ENCODE measurements around the gene RHEB.
"Not testable (repeated sequence)": the region's sequence is repeated elsewhere in the genome, so short reads cannot be mapped to it uniquely, and the experiment has no call there.

RHEB gene, protein sequence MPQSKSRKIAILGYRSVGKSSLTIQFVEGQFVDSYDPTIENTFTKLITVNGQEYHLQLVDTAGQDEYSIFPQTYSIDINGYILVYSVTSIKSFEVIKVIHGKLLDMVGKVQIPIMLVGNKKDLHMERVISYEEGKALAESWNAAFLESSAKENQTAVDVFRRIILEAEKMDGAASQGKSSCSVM

GRCh38 chr7:151519765-151520418 lies at the start of gene RHEB:
TSS of gene RHEB (minus strand) at chr7:151519895. CDS start at chr7:151519511, 384 bp downstream.
- peak; percentile 98 for DNase-seq (ENCODE audit: low spot score)

DNA sequence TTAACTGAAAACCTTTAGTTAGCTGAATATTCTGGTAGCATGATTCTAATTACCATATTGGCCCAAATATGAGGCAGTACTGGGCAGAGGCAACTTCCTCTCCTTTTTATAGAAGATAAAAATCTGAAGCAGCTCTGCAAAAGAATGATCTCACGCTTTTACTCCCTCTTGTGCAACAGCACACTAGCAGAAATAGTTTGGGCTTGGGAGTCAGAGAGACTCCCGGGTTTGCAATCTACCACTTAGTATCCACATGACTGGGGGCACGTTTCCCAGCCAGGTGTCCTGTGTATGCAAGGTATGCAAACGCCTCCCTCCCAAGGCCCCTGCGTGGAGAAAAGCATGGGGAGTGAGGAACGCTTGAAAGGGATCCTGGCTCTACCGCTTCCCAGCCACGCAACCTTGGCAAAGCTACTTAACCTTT lies 47.2 kb upstream of the RHEB start:
- DNase-seq (ENCODE audit: low spot score): no peak

- no peak for DNase-seq (ENCODE audit: low spot score)
Measured at GRCh38 chr7:151565541-151565940, 45.8 kb upstream of the RHEB start.

DNA sequence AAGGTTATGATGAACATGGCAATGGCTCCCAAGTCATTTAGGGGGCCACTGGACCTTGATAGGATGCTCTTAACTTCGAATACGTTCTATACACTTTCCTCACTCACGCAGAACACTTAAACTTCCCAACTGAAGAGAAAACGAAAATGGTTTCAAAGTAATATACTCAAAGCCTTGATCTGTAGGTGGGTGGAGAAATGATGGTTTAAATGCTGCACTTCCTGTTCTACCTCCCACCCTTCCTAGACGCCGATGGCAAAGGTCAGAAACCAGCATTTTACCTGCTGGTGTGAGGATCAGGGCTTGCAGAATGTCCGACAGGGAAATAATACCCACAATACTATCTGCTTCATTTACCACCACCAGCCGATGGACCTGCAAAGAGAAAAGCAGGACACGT lies 40.5 kb upstream of the RHEB start:
- no peak for DNase-seq (ENCODE audit: low spot score)

- DNase-seq (ENCODE audit: low spot score): no peak
Measured at GRCh38 chr7:151559557-151560183, 40.0 kb upstream of the RHEB start.

GRCh38 chr7:151558575-151558974 lies 38.9 kb upstream of the RHEB start:
- DNase-seq (ENCODE audit: low spot score): no peak

DNA sequence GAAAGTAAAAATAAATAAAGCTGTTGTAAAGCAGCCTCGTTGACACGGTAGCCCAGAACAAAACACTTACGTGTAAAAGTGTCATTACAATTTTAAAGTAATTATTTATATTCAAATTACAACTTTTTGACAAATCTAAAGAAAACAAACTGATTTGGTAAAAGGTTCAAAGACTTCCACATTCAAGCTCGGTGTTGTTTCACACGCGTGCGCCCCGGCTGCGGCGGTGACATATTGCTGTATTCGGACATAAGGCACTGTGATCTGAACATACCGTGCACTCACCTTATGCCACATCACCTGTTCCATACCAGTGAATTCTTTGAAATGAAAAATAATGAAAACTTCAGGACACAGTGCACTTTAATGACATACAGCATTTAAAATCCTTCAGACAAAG lies 36.9 kb upstream of the RHEB start:
- DNase-seq (ENCODE audit: low spot score): no peak

DNA sequence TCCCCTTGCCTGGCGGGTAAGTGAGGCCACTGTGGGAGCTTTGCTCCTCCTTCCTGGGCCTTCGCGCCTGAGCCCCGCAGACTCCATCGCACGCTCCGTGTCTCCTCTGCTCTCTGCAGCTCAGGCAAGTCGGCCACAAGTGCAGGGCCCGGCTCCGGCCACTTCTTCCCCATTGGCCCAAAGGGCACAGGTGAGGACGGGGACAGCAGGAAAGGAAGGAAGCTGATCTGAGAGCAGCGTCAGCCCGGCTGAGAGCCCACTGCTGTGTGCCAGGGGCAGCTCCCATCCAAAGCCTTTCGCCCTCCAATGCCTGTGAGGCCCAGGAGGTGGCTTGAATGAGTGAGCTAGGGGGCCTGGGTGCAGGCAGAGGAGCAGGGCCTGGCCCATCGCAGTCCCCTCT lies 33.7 kb upstream of the RHEB start:
- DNase-seq (ENCODE audit: low spot score): no peak

- no peak for DNase-seq (ENCODE audit: low spot score)
Measured at GRCh38 chr7:151552352-151553028, 32.8 kb upstream of the RHEB start.

- no peak for DNase-seq (ENCODE audit: low spot score)
Measured at GRCh38 chr7:151551820-151552219, 32.1 kb upstream of the RHEB start.

DNA sequence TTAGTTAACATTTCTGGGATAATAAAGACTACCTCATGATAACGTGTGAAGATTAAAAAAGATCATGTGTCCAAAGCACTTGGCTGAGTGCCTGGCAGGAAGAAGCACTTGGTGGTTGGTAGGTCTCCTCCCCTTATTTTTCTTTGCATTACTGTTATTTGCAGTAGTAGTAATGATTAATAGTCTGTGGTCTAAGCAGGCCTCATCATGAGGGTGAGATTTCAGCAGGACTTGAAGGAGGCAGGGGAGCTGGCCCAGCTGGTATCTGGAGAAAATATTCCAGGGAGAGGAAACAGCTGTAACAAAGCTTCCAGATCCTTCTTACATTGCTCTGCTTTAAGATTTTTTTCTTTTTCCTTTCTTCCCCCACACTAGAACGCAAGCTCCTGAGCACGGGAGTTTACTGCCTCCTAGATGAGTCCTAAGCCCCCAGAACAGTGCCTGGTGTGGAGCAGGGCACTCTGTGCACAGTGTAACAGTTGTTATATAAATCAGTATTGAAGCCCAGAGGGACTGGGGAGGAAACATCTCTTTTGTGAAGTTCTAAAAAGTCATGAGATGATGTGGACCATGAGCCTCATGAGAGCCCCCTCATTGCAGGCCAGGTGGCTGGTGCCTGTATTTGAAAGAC lies 31.1 kb upstream of the RHEB start:
- DNase-seq (ENCODE audit: low spot score): no peak

GRCh38 chr7:151549644-151550043 lies 29.9 kb upstream of the RHEB start:
- no peak for DNase-seq (ENCODE audit: low spot score)

GRCh38 chr7:151549083-151549482 lies 29.4 kb upstream of the RHEB start:
- no peak for DNase-seq (ENCODE audit: low spot score)

DNA sequence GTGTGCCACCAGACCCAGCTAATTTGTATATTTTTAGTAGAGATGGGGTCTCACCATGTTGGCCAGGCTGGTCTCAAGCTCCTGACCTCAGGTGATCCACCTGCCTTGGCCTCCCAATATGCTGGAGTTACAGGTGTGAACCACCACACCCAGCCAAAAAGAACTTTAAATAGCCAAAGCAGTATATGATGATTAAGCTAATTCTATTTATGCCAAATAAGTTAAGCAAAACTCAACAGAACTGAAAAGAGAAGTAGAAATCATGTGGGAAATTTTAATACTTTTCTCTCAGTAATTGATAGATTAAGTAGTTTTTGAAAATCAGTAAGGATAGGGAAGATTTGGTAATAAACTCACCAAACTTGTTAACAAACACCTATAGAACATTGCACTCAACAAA lies 24.5 kb upstream of the RHEB start:
- DNase-seq (ENCODE audit: low spot score): no peak

GRCh38 chr7:151542606-151543130 lies 23.0 kb upstream of the RHEB start:
- no peak for DNase-seq (ENCODE audit: low spot score)

DNA sequence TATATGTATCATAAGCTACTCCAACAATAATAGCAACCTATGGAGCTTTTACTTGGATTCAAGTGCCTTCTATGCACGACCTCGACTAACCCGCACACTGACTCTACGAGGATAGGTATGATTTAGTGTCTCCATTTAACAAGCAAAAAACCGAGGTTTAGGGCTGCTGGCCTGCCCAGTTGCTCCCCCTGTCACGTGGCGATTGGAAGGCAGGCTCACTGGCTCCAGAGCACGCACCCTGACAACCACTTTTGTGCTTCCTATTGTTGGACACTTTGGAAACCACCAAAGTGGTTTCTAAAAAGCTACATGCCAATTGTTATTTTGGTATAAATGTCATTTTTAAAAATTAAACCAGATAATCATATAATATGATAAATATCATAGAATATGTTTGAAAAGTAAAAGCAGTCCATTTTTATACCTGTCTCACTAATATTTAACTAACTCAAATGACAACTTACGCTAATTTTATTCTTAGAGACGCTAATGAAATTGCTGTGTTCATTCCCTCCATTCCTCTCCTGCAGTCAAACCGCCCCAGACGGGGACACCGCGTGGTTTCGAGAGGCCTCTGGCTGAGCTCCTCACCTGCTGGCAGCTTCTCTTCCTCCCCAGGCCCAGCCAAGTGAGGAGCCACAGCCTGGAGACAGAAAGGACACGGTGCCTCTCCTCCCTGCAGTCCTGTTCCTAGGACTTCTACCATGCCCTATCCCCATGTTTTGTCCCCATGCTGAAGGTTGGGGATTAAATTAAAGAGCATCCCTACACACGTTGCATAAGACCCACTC lies 22.2 kb upstream of the RHEB start:
- DNase-seq (ENCODE audit: low spot score): no peak

GRCh38 chr7:151540146-151540545 lies 20.5 kb upstream of the RHEB start:
- no peak for DNase-seq (ENCODE audit: low spot score)

GRCh38 chr7:151539088-151539671 lies 19.5 kb upstream of the RHEB start:
- peak; percentile 82 for DNase-seq (ENCODE audit: low spot score)

DNA sequence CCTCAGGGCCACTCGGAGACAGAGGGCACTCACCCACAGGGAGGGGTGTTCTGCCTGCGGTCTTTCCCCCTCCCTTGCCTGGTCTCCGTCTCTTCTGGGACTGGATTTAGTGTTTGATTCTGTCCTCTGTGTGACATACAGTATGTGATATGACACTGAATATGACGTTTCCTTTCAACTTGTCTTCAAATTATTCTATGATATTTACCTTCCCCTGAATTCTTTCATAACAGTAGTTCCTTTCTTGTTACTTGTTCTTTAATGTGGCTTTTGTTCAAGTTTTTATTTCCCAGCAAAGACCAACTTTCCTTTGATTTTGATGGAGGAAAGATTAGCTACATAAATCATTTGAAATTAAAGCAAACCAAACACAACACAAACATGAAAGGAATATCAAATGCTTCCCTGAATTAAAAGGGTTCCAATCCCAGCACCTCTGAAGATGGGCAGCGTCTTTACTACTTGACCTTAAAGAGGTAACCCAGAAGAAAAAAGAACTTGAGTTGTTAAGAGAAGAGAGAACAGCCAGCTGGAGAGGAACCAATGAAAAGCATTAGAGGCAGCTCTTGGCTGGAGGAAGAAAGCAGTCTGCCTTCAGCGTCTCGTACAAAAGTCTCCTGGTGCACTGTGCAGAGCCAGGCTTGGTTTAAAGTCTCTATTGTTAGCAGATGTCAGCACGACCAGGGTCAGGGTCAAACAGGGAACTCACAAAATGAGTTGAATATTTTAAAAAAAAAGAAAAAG lies 18.3 kb upstream of the RHEB start:
- peak; percentile 75 for DNase-seq (ENCODE audit: low spot score)

DNA sequence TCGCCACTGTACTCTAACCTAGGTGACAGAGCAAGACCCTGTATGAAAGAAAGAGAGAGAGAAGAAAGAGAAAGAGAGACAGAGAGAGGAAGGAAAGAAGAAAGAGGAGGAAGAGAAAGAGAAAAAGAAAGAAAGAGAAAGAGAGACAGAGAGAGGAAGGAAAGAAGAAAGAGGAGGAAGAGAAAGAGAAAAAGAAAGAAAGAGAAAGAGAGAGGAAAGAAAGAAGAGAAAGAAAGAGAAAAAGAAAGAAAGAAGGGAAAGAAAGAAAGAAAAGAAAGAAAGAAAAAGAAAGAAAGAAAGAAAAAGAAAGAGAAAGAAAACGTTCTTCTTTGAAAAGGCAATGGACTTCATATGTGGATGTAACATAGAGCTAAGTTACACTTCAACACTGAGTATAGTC lies 16.5 kb upstream of the RHEB start:
- not testable (repeated sequence) for DNase-seq (ENCODE audit: low spot score)

All from pons (tissue), 1 donor.